Measurements from ENCODE around the gene AKAP14.

DNA sequence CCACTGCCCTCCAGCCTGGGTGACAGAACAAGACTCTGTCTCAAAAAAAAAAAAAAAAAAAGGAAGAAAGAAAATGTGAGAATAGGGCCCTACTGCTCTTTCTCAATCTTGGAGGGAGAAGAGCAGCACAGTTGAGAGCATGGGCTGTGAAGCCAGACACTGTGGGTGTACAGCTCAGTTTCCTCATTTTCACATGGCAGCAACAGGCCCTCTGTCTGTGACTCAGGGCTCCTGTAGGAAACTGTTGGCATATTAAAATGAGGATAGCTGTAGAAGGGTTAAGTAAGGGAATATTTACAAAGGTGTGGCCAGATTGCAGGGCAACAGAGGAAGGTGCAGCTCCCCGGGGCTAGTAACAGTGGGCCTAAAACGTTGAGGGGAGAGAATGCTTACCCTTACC is 3.4 kb downstream of the AKAP14 start:
- no peak for TF ChIP-seq EZH2 (IDR thresholded peaks at IDR 0.05; ENCODE audit: borderline replicate concordance, low read length)
- TF ChIP-seq, protein P1, sequence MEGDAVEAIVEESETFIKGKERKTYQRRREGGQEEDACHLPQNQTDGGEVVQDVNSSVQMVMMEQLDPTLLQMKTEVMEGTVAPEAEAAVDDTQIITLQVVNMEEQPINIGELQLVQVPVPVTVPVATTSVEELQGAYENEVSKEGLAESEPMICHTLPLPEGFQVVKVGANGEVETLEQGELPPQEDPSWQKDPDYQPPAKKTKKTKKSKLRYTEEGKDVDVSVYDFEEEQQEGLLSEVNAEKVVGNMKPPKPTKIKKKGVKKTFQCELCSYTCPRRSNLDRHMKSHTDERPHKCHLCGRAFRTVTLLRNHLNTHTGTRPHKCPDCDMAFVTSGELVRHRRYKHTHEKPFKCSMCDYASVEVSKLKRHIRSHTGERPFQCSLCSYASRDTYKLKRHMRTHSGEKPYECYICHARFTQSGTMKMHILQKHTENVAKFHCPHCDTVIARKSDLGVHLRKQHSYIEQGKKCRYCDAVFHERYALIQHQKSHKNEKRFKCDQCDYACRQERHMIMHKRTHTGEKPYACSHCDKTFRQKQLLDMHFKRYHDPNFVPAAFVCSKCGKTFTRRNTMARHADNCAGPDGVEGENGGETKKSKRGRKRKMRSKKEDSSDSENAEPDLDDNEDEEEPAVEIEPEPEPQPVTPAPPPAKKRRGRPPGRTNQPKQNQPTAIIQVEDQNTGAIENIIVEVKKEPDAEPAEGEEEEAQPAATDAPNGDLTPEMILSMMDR (IDR thresholded peaks at IDR 0.05; ENCODE audit: low read length): no peak
